Kidney (tissue), 14 donors: ENCODE measurements around the gene SIRT3. TPM values are rescaled to one million over a fixed set of nuclear protein-coding genes. Genes with fewer than 3 reads are reported as not detected.

Experiments
- DNase-seq, 5 donors: peaks; one replicate each; pipeline ENCODE4 v3.0.0-alpha.2; 2013 to 2020
- FAIRE-seq: peaks from 2 replicates; lab custom pipeline; 2012; peaks lifted over from hg19 to GRCh38; lab: Jason Lieb, UNC
- H3K27ac ChIP-seq, 2 donors: one replicate each; pipeline ENCODE4 v1.7.0; 2013; ENCODE audit warnings: low read depth in 2 of 2, low read length in 2 of 2, inconsistent platforms in 1 of 2
- H3K27me3 ChIP-seq: one replicate; pipeline ENCODE4 v1.7.1; 2013; ENCODE audit warnings: low read length, inconsistent platforms; ENCODE audit not compliant: control insufficient read depth, insufficient read depth
- H3K36me3 ChIP-seq, 3 donors: one replicate each; pipeline versions ENCODE4 v1.7.0 to v1.7.1; 2013; ENCODE audit warnings: low read length in 3 of 3, control low read depth in 1 of 3, inconsistent platforms in 1 of 3; ENCODE audit not compliant: insufficient read depth in 3 of 3, control insufficient read depth in 2 of 3
- H3K4me1 ChIP-seq, 3 donors: one replicate each; pipeline versions ENCODE4 v1.7.0 to v1.7.1; 2013; ENCODE audit warnings: low read length in 3 of 3, inconsistent platforms in 1 of 3, low read depth in 1 of 3; ENCODE audit not compliant: control insufficient read depth in 2 of 3, insufficient read depth in 2 of 3
- H3K4me3 ChIP-seq, 3 donors: one replicate each; pipeline versions ENCODE4 v1.7.0 to v1.8.1; 2013; ENCODE audit warnings: low read length in 3 of 3, control low read depth in 1 of 3, inconsistent platforms in 1 of 3
- H3K9ac ChIP-seq, 3 donors: one replicate each; pipeline versions ENCODE4 v1.7.0 to v1.7.1; 2013; ENCODE audit warnings: low read length in 3 of 3, control low read depth in 1 of 3, inconsistent platforms in 1 of 3
- H3K9me3 ChIP-seq, 3 donors: one replicate each; pipeline versions ENCODE4 v1.7.0 to v1.7.1; 2013; ENCODE audit warnings: low read length in 3 of 3, control low read depth in 1 of 3, inconsistent platforms in 1 of 3; ENCODE audit not compliant: control insufficient read depth in 2 of 3, insufficient read depth in 1 of 3
- CTCF ChIP-seq: IDR thresholded peaks from 3 replicates; pipeline ENCODE4 v1.5.1; 2012; ENCODE audit warnings: mild to moderate bottlenecking, moderate library complexity, borderline replicate concordance; ENCODE audit not compliant: insufficient read depth; ENCODE audit errors: extremely low read depth
- intact Hi-C: fragments of 100-400 bp; cut with DNase I; formaldehyde crosslinking; loops from one replicate; pipeline ENCODE4 v1.11.1; 2022
- polyA plus RNA-seq: library from polyadenylated mRNA; stranded (reverse); fragments of 350-450 nt; fragmentation: Illumina TruSeq; extraction: RNeasy Lipid Tissue Mini Kit (QIAGEN cat#74804); gene quantifications from one replicate; pipeline ENCODE4 v1.2.3, GENCODE V29; 2014; ENCODE audit warnings: low read depth, low replicate concordance; ENCODE audit not compliant: insufficient read depth
- total RNA-seq: library from RNA; stranded (reverse); fragmentation: NEBNext Ultra II Directional; extraction: Animal tissue kit (Norgen Biotek cat#: 25700); gene quantifications from one replicate; pipeline ENCODE4 v1.2.1, GENCODE V29; 2021
- donor health status: control.
- donor health status: control.
- donor health status: control.
- donor health status: control.
- donor health status: control.
- donor health status: DM: yes; HTN: yes; CAD: no.
- donor health status: Normal renal cell carcinoma (clear cell type).

The SIRT3 gene
- total and polyA plus RNA-seq, 2 donors from 2014 or later = 28.3 to 28.7 TPM

GRCh38 chr11:255816-256215 is 19.7 kb upstream of the SIRT3 start:
- intact Hi-C loops = no loop called here
- Histone ChIP-seq H3K4me3 (no peak overlapping the region), H3K9me3 (no peaks in the 10 kb centered on the region), H3K9ac (no peak overlapping the region), H3K27ac (no peak overlapping the region), H3K27me3 (no peaks in the 10 kb centered on the region), H3K4me1 (no peaks in the 10 kb centered on the region), H3K36me3 (peaks cover 0 to 16% (median 10%) of the 10 kb centered on the region in 3 donors)
- FAIRE-seq (no peak), DNase-seq (no peak)
- no peak for TF ChIP-seq CTCF

- Histone ChIP-seq H3K9ac (no peak overlapping the region), H3K4me1 (no peaks in the 10 kb centered on the region), H3K27ac (no peak overlapping the region), H3K9me3 (no peaks in the 10 kb centered on the region), H3K27me3 (no peaks in the 10 kb centered on the region), H3K4me3 (no peak overlapping the region), H3K36me3 (peaks cover 0 to 16% (median 15%) of the 10 kb centered on the region in 3 donors)
- no peak for FAIRE-seq
- DNase-seq = no peak
- intact Hi-C loops = no loop called here
- TF ChIP-seq CTCF = no peak
These were observed 19.0 kb upstream of the SIRT3 start for GRCh38 chr11:255176-255575.

- Histone ChIP-seq H3K9me3 (no peaks in the 10 kb centered on the region), H3K9ac (no peak overlapping the region), H3K36me3 (peaks cover 2 to 20% (median 19%) of the 10 kb centered on the region in 3 donors), H3K27me3 (no peaks in the 10 kb centered on the region), H3K4me1 (no peaks in the 10 kb centered on the region), H3K27ac (no peak overlapping the region), H3K4me3 (no peak overlapping the region)
- DNase-seq (no peak), FAIRE-seq (no peak)
- intact Hi-C loops = no loop called here
- TF ChIP-seq CTCF = no peak
These were observed 17.7 kb upstream of the SIRT3 start for GRCh38 chr11:253886-254270.
